ENCODE measurements around the gene OR14I1. TPM values are rescaled to one million over a fixed set of nuclear protein-coding genes. Genes with fewer than 3 reads are reported as not detected.

The OR14I1 gene
- total RNA-seq, 1 experiment from 2014 or later, result not detected

GRCh38 chr1:248688527-248689298 is 13.9 kb downstream of the OR14I1 start:
- POLR2A ChIA-PET, result no interaction called here
- H3K9me3 ChIP-seq, result no peaks in the 10 kb centered on the region
- no peak for TF ChIP-seq CTCF (IDR thresholded peaks at IDR 0.05; ENCODE audit: insufficient read depth in 1 of 2, low read depth in 1 of 2, low read length in 1 of 2, severe bottlenecking in 1 of 2, unreplicated experiment in 1 of 2)
- no TSS peak for BruUV-seq (replicated peaks)
- Mint-ChIP-seq H3K36me3 (ENCODE audit: insufficient read depth, unreplicated experiment) (no peaks in the 10 kb centered on the region), H3K27me3 (ENCODE audit: insufficient read depth, unreplicated experiment) (no peaks in the 10 kb centered on the region), H3K4me3 (ENCODE audit: unreplicated experiment) (no peak overlapping the region), H3K27ac (ENCODE audit: unreplicated experiment) (no peak overlapping the region), H3K4me1 (ENCODE audit: low read depth, unreplicated experiment) (no peaks in the 10 kb centered on the region), H3K9me3 (ENCODE audit: unreplicated experiment) (peaks cover 21% of the 10 kb centered on the region)
- no peak overlapping the region for H3K4me3 ChIP-seq (ENCODE audit: low read depth, low read length)
- DNase-seq, result no peak
- intact Hi-C loops (cut with micrococcal nuclease; ENCODE audit: unreplicated experiment), result no loop called here
- H3K36me3 ChIP-seq (ENCODE audit: control insufficient read depth, insufficient read depth, low read length), result no peaks in the 10 kb centered on the region
- H3K4me1 ChIP-seq, result no peaks in the 10 kb centered on the region
- no peaks in the 10 kb centered on the region for H3K27me3 ChIP-seq (replicated peaks; ENCODE audit: control insufficient read depth, insufficient read depth, low read length)
- CTCF ChIA-PET, result no interaction called here

GRCh38 chr1:248686815-248687214 is 15.8 kb downstream of the OR14I1 start:
- BruUV-seq (replicated peaks), result no TSS peak
- no peaks in the 10 kb centered on the region for H3K36me3 ChIP-seq (ENCODE audit: control insufficient read depth, insufficient read depth, low read length)
- ChIA-PET POLR2A (no interaction called here), CTCF (no interaction called here)
- H3K4me3 ChIP-seq (ENCODE audit: low read depth, low read length), result no peak overlapping the region
- no peaks in the 10 kb centered on the region for H3K9me3 ChIP-seq
- H3K9me3 Mint-ChIP-seq (ENCODE audit: unreplicated experiment), result peaks cover 12% of the 10 kb centered on the region
- H3K4me1 ChIP-seq, result no peaks in the 10 kb centered on the region
- TF ChIP-seq CTCF (IDR thresholded peaks at IDR 0.05; ENCODE audit: insufficient read depth in 1 of 2, low read depth in 1 of 2, low read length in 1 of 2, severe bottlenecking in 1 of 2, unreplicated experiment in 1 of 2), result peak in 1 of 2 experiments; percentile 24
- intact Hi-C loops (cut with micrococcal nuclease; ENCODE audit: unreplicated experiment), result loop anchor here (1.0 kb wide), 1 partner anchor 65 kb away; no protein-coding TSS in a partner anchor
- no peaks in the 10 kb centered on the region for H3K27me3 ChIP-seq (replicated peaks; ENCODE audit: control insufficient read depth, insufficient read depth, low read length)
- no peak overlapping the region for H3K27ac Mint-ChIP-seq (ENCODE audit: unreplicated experiment)
- H3K27me3 Mint-ChIP-seq (ENCODE audit: insufficient read depth, unreplicated experiment), result no peaks in the 10 kb centered on the region
- peak in 1 of 2 experiments; percentile 23 for DNase-seq
- no peaks in the 10 kb centered on the region for H3K4me1 Mint-ChIP-seq (ENCODE audit: low read depth, unreplicated experiment)
- no peak overlapping the region for H3K4me3 Mint-ChIP-seq (ENCODE audit: unreplicated experiment)
- no peaks in the 10 kb centered on the region for H3K36me3 Mint-ChIP-seq (ENCODE audit: insufficient read depth, unreplicated experiment)

- TF ChIP-seq CTCF (IDR thresholded peaks at IDR 0.05; ENCODE audit: insufficient read depth in 1 of 2, low read depth in 1 of 2, low read length in 1 of 2, severe bottlenecking in 1 of 2, unreplicated experiment in 1 of 2), result no peak
Observed at GRCh38 chr1:248681651-248682050, 20.9 kb downstream of the OR14I1 start.

More at GRCh38 chr1:248681651-248682050, 20.9 kb downstream of the OR14I1 start:
- no TSS peak for BruUV-seq (replicated peaks)
- Mint-ChIP-seq H3K27me3 (ENCODE audit: insufficient read depth, unreplicated experiment) (no peaks in the 10 kb centered on the region), H3K4me1 (ENCODE audit: low read depth, unreplicated experiment) (no peaks in the 10 kb centered on the region), H3K36me3 (ENCODE audit: insufficient read depth, unreplicated experiment) (no peaks in the 10 kb centered on the region), H3K4me3 (ENCODE audit: unreplicated experiment) (no peak overlapping the region), H3K27ac (ENCODE audit: unreplicated experiment) (no peak overlapping the region), H3K9me3 (ENCODE audit: unreplicated experiment) (no peaks in the 10 kb centered on the region)
- CTCF ChIA-PET, result no interaction called here
- intact Hi-C loops (cut with micrococcal nuclease; ENCODE audit: unreplicated experiment), result no loop called here
- H3K4me1 ChIP-seq, result no peaks in the 10 kb centered on the region
- DNase-seq, result no peak
- H3K4me3 ChIP-seq (ENCODE audit: low read depth, low read length), result no peak overlapping the region
- no peaks in the 10 kb centered on the region for H3K36me3 ChIP-seq (ENCODE audit: control insufficient read depth, insufficient read depth, low read length)
- H3K27me3 ChIP-seq (replicated peaks; ENCODE audit: control insufficient read depth, insufficient read depth, low read length), result no peaks in the 10 kb centered on the region
- H3K9me3 ChIP-seq, result no peaks in the 10 kb centered on the region
- POLR2A ChIA-PET, result no interaction called here

Measured in Caco-2 (cell line).